H1 (cell line): Measurements from ENCODE around the gene PSPN. TPM values are rescaled to one million over a fixed set of nuclear protein-coding genes. Genes with fewer than 3 reads are reported as not detected.

ENCODE experiments used
- CTCF ChIA-PET: fragments of 300-600 bp; sonication (Branson Sonifier 250); formaldehyde crosslinking; loops from one replicate; lab custom pipeline; 2021; ENCODE audit not compliant: partially characterized antibody; lab: Charles Lee
- POLR2A ChIA-PET: fragments of 300-600 bp; sonication (Branson Sonifier 250); formaldehyde crosslinking; loops from one replicate; lab custom pipeline; 2021; ENCODE audit warnings: inconsistent platforms; ENCODE audit not compliant: partially characterized antibody; lab: Charles Lee
- DNase-seq, 2 experiments: peaks; one replicate each; pipeline versions ENCODE4 v3.0.0 to v3.0.0-alpha.2; 2010 to 2022; ENCODE audit warnings: low spot score in 2 of 2, low read depth in 1 of 2, mixed read lengths in 1 of 2
- FAIRE-seq: peaks from 2 replicates; lab custom pipeline; 2011; peaks lifted over from hg19 to GRCh38; lab: Jason Lieb, UNC
- H2AFZ ChIP-seq: 2 replicates; pipeline ENCODE4 v1.8.1; 2012; ENCODE audit warnings: low read length, inconsistent platforms
- H2AK5ac ChIP-seq: 2 replicates; pipeline ENCODE4 v1.6.1; 2013; ENCODE audit warnings: low read depth, low read length
- H2BK120ac ChIP-seq: replicated peaks from 2 replicates; pipeline ENCODE3; 2013; ENCODE audit warnings: low read depth, low read length, inconsistent platforms
- H2BK12ac ChIP-seq: 2 replicates; pipeline ENCODE4 v1.6.1; 2013; ENCODE audit warnings: low read depth, low read length
- H2BK15ac ChIP-seq: 2 replicates; pipeline ENCODE4 v1.6.1; 2013; ENCODE audit warnings: low read length
- H2BK20ac ChIP-seq: 2 replicates; pipeline ENCODE4 v1.6.1; 2013; ENCODE audit warnings: low read length
- H2BK5ac ChIP-seq: 2 replicates; pipeline ENCODE4 v1.6.1; 2013; ENCODE audit warnings: low read depth, low read length
- H3K14ac ChIP-seq: 2 replicates; pipeline ENCODE4 v1.6.1; 2013; ENCODE audit warnings: inconsistent platforms; ENCODE audit not compliant: insufficient read length
- H3K18ac ChIP-seq: 2 replicates; pipeline ENCODE4 v1.6.1; 2013; ENCODE audit warnings: low read length; ENCODE audit errors: extremely low read depth
- H3K23ac ChIP-seq: 2 replicates; pipeline ENCODE4 v1.6.1; 2013; ENCODE audit warnings: inconsistent platforms; ENCODE audit not compliant: insufficient read length
- H3K23me2 ChIP-seq: 2 replicates; pipeline ENCODE4 v1.6.1; 2013; ENCODE audit warnings: low read depth, low read length
- H3K27ac ChIP-seq: 2 replicates; pipeline ENCODE4 v1.6.1; 2011; ENCODE audit warnings: low read depth, low read length, inconsistent platforms
- H3K27me3 ChIP-seq, 4 experiments: replicated peaks in 1 of 4; 1 replicate in 1 of 4; 2 replicates in 3 of 4; pipeline versions ENCODE4 v1.6.1 to v1.8.1; 2011 to 2013; ENCODE audit warnings: low read length in 3 of 4, mild to moderate bottlenecking in 3 of 4, inconsistent platforms in 2 of 4, mixed read lengths in 2 of 4, moderate library complexity in 1 of 4; ENCODE audit not compliant: control insufficient read depth in 3 of 4, insufficient read depth in 3 of 4; ENCODE audit errors: extremely low read depth in 1 of 4
- H3K36me3 ChIP-seq, 4 experiments: 2 replicates each; pipeline versions ENCODE4 v1.6.1 to v1.8.1; 2011 to 2013; ENCODE audit warnings: mild to moderate bottlenecking in 4 of 4, low read length in 3 of 4, moderate library complexity in 2 of 4, control low read depth in 1 of 4, inconsistent platforms in 1 of 4; ENCODE audit not compliant: insufficient read depth in 4 of 4, control insufficient read depth in 2 of 4
- H3K4ac ChIP-seq: replicated peaks from 2 replicates; pipeline ENCODE3; 2013; ENCODE audit warnings: low read length, low read depth, mixed read lengths, inconsistent platforms; ENCODE audit not compliant: insufficient read length
- H3K4me1 ChIP-seq, 4 experiments: replicated peaks in 1 of 4; 1 replicate in 1 of 4; 2 replicates in 3 of 4; pipeline versions ENCODE4 v1.6.1 to v1.8.1; 2011 to 2013; ENCODE audit warnings: low read length in 3 of 4, inconsistent platforms in 2 of 4, mixed read lengths in 1 of 4; ENCODE audit not compliant: insufficient read depth in 4 of 4, control insufficient read depth in 3 of 4
- H3K4me2 ChIP-seq, 2 experiments: 2 replicates each; pipeline versions ENCODE4 v1.6.1 to v1.8.1; 2011 to 2013; ENCODE audit warnings: low read depth in 2 of 2, low read length in 2 of 2, control low read depth in 1 of 2, inconsistent platforms in 1 of 2, mild to moderate bottlenecking in 1 of 2; ENCODE audit not compliant: insufficient read depth in 1 of 2
- H3K4me3 ChIP-seq, 4 experiments: fragments of 200-600, 300-600 bp in 1 of 4; sonication (generic), shearing (Covaris generic), sonication (Bioruptor Twin) in 1 of 4; 2 replicates each; pipeline versions ENCODE4 v1.5.1 to v1.8.1; 2011 to 2016; ENCODE audit warnings: low read length in 4 of 4, low read depth in 3 of 4, control low read depth in 2 of 4, inconsistent platforms in 2 of 4, mild to moderate bottlenecking in 2 of 4, mixed read lengths in 1 of 4, moderate library complexity in 1 of 4; ENCODE audit not compliant: insufficient read depth in 2 of 4; ENCODE audit errors: extremely low read depth in 1 of 4
- H3K56ac ChIP-seq: replicated peaks from 2 replicates; pipeline ENCODE3; 2013; ENCODE audit warnings: low read depth, mild to moderate bottlenecking, mixed read lengths, low read length, inconsistent platforms; ENCODE audit not compliant: insufficient read length
- H3K79me1 ChIP-seq: 2 replicates; pipeline ENCODE4 v1.6.1; 2013; ENCODE audit warnings: low read depth, low read length, control low read depth
- H3K79me2 ChIP-seq, 2 experiments: 2 replicates each; pipeline versions ENCODE4 v1.6.1 to v1.8.1; 2012 to 2013; ENCODE audit warnings: low read length in 2 of 2, mild to moderate bottlenecking in 2 of 2, inconsistent platforms in 1 of 2; ENCODE audit not compliant: insufficient read depth in 2 of 2, control insufficient read depth in 1 of 2
- H3K9ac ChIP-seq, 4 experiments: replicated peaks in 1 of 4; 1 replicate in 1 of 4; 2 replicates in 3 of 4; pipeline versions ENCODE4 v1.6.1 to v1.8.1; 2011 to 2013; ENCODE audit warnings: low read depth in 3 of 4, low read length in 3 of 4, control low read depth in 2 of 4, mild to moderate bottlenecking in 2 of 4, moderate library complexity in 2 of 4, inconsistent platforms in 1 of 4; ENCODE audit errors: extremely low read depth in 1 of 4
- H3K9me3 ChIP-seq, 2 experiments: 2 replicates each; pipeline versions ENCODE4 v1.6.1 to v1.8.1; 2012 to 2013; ENCODE audit warnings: mild to moderate bottlenecking in 2 of 2, moderate library complexity in 2 of 2, control low read depth in 1 of 2, inconsistent platforms in 1 of 2, low read depth in 1 of 2, low read length in 1 of 2, mixed read lengths in 1 of 2; ENCODE audit not compliant: insufficient read depth in 2 of 2
- H4K20me1 ChIP-seq, 2 experiments: replicated peaks in 1 of 2; 2 replicates each; pipeline versions ENCODE3 to v1.8.1; 2011 to 2013; ENCODE audit warnings: inconsistent platforms in 2 of 2, low read length in 2 of 2, mild to moderate bottlenecking in 1 of 2; ENCODE audit not compliant: insufficient read depth in 2 of 2, control insufficient read depth in 1 of 2
- H4K5ac ChIP-seq: 2 replicates; pipeline ENCODE4 v1.6.1; 2013; ENCODE audit warnings: low read length, low read depth, mixed read lengths, inconsistent platforms; ENCODE audit not compliant: insufficient read length
- H4K8ac ChIP-seq: 2 replicates; pipeline ENCODE4 v1.8.0; 2013; ENCODE audit warnings: mild to moderate bottlenecking, moderate library complexity, low read length, inconsistent platforms; ENCODE audit not compliant: insufficient read depth; ENCODE audit errors: extremely low read depth
- H4K91ac ChIP-seq: replicated peaks from 2 replicates; pipeline ENCODE3; 2013; ENCODE audit warnings: low read length, mixed read lengths, inconsistent platforms; ENCODE audit not compliant: insufficient read length
- ASH2L ChIP-seq: fragments of 200-600, 300-600 bp; sonication (generic); IDR thresholded peaks from one replicate; pipeline ENCODE4 v1.7.1; 2017; ENCODE audit warnings: low read length
- BRCA1 ChIP-seq: IDR thresholded peaks from 2 replicates; pipeline ENCODE4 v1.6.1; 2012; ENCODE audit warnings: low read depth, low read length, improper control_type of control experiment
- CHD1 ChIP-seq: IDR thresholded peaks from 2 replicates; pipeline ENCODE4 v1.6.1; 2012; ENCODE audit warnings: low read depth, low read length, improper control_type of control experiment
- EGR1 ChIP-seq: IDR thresholded peaks from 2 replicates; pipeline ENCODE4 v1.6.1; 2011; ENCODE audit warnings: low read depth, low read length, borderline replicate concordance
- GTF2F1 ChIP-seq: IDR thresholded peaks from 2 replicates; pipeline ENCODE4 v1.6.1; 2012; ENCODE audit warnings: low read depth, low read length, improper control_type of control experiment, borderline replicate concordance
- KDM4A ChIP-seq: IDR thresholded peaks from one replicate; pipeline ENCODE4 v1.7.1; 2012; ENCODE audit warnings: low read depth, mild to moderate bottlenecking, moderate library complexity, low read length, inconsistent platforms; ENCODE audit not compliant: severe bottlenecking
- NANOG ChIP-seq: IDR thresholded peaks from 2 replicates; pipeline ENCODE4 v1.6.1; 2011; ENCODE audit warnings: low read length, low read depth, mild to moderate bottlenecking, inconsistent platforms; ENCODE audit not compliant: insufficient read depth, poor library complexity, severe bottlenecking
- POU5F1 ChIP-seq: IDR thresholded peaks from 2 replicates; pipeline ENCODE4 v1.6.1; 2011; ENCODE audit warnings: low read depth, mild to moderate bottlenecking, low read length, moderate library complexity
- SIN3A ChIP-seq, 2 experiments: IDR thresholded peaks in 1 of 2; conservative IDR thresholded peaks in 1 of 2; 2 replicates each; pipeline ENCODE4 v1.6.1; 2011 to 2012; ENCODE audit warnings: low read length in 2 of 2, improper control_type of control experiment in 1 of 2, low read depth in 1 of 2, mild to moderate bottlenecking in 1 of 2
- SRF ChIP-seq: IDR thresholded peaks from 2 replicates; pipeline ENCODE4 v1.6.1; 2011; ENCODE audit warnings: mild to moderate bottlenecking, low read depth, low read length, moderate library complexity
- TBP ChIP-seq: IDR thresholded peaks from 2 replicates; pipeline ENCODE4 v1.6.1; 2011; ENCODE audit warnings: low read depth, low read length, improper control_type of control experiment
- TEAD4 ChIP-seq: IDR thresholded peaks from 2 replicates; pipeline ENCODE4 v1.6.1; 2012; ENCODE audit warnings: low read depth, low read length, inconsistent platforms, mixed read lengths
- WGBS, 2 experiments: shearing (Covaris generic) in 1 of 2; methylation state at CpG; one replicate each; pipeline versions ENCODE4 v1.1.6 to v1.1.7; 2013 to 2015; ENCODE audit warnings: low lambda C conversion rate in 2 of 2, mixed read lengths in 2 of 2, inconsistent platforms in 1 of 2, low coverage in 1 of 2, missing lambda C conversion rate in 1 of 2; ENCODE audit not compliant: insufficient replicate concordance in 2 of 2, insufficient coverage in 1 of 2, insufficient read length in 1 of 2; ENCODE audit errors: extremely low coverage in 1 of 2, missing lambda C conversion rate in 1 of 2; 5-methylcytosine and 5-hydroxymethylcytosine counted together
- polyA plus RNA-seq, 7 experiments: library from polyadenylated mRNA; depleted of rRNA in 3 of 7; stranded (reverse) in 5 of 7; unstranded in 2 of 7; fragments of >200 nt in 5 of 7; fragments of 200-250 nt in 2 of 7; gene quantifications; 1 replicate in 5 of 7; 2 replicates in 1 of 7; 4 replicates in 1 of 7; pipeline versions ENCODE4 v1.2.1 to v1.2.3, GENCODE V29; 2011 to 2013; ENCODE audit warnings: missing spikeins in 2 of 7, mixed read lengths in 2 of 7
- total RNA-seq: library from RNA; stranded (reverse); fragmentation: NEBNext Ultra II Directional; extraction: Animal tissue kit (Norgen Biotek cat#: 25700); gene quantifications from 2 replicates; pipeline ENCODE4 v1.2.1, GENCODE V29; 2021
- TF ChIP-seq, protein P1 (sequence below): IDR thresholded peaks from 2 replicates; pipeline ENCODE4 v1.6.1; 2011; ENCODE audit warnings: low read depth, mild to moderate bottlenecking, low read length; ENCODE audit not compliant: insufficient read depth

PSPN gene
- total and polyA plus RNA-seq, 2 of the 8 experiments (the other 6 are each of a cell fraction or from before 2014, with no cell fraction given) = 1.0 to 2.1 TPM

DNA sequence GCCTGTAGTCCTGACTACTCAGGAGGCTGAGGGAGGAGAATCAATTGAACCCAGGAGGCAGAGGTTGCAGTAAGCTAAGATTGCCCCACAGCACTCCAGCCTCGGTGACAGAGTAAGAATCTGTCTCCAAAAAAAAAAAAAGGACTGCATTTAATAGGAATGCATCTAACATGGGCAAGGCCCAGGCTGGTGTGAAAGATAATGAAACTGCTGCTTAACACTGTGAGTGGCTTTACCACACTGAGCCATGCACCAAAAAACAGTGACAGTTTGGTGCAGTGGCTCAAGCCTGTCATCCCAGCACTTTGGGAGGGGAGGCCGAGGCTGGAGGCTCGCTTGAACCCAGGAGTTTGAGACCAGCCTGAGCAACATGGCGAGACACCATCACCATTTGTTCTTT is 8.6 kb upstream of the PSPN start:
- Histone ChIP-seq H3K27me3 (no peaks in the 10 kb centered on the region), H2AK5ac (no peak overlapping the region), H2AFZ (no peak overlapping the region), H3K9ac (no peak overlapping the region), H3K36me3 (peaks cover 33 to 76% (median 56%) of the 10 kb centered on the region in 4 experiments), H3K23ac (no peak overlapping the region), H2BK5ac (no peak overlapping the region), H2BK120ac (no peak overlapping the region), H3K4me2 (no peak overlapping the region), H3K14ac (no peak overlapping the region), H3K9me3 (peaks cover 5 to 11% of the 10 kb centered on the region in 2 experiments; a peak in 2 of 4 replicates), H2BK12ac (no peak overlapping the region), H4K91ac (no peak overlapping the region), H4K5ac (no peak overlapping the region), H3K56ac (no peak overlapping the region), H3K79me1 (no peaks in the 10 kb centered on the region), H4K8ac (no peak overlapping the region), H3K23me2 (no peaks in the 10 kb centered on the region), H3K79me2 (no peaks in the 10 kb centered on the region; a peak in 1 of 4 replicates), H3K18ac (no peak overlapping the region), H2BK20ac (no peak overlapping the region), H3K4me3 (no peak overlapping the region), H3K27ac (no peak overlapping the region), H2BK15ac (no peak overlapping the region), H3K4me1 (no peaks in the 10 kb centered on the region), H3K4ac (no peak overlapping the region), H4K20me1 (peaks cover 2 to 11% of the 10 kb centered on the region in 2 experiments)
- FAIRE-seq (no peak), DNase-seq (no peak)
- ChIA-PET POLR2A (interaction anchor here (0.9 kb wide), 1 partner anchor 24 kb away, joined by 3 read pairs; no protein-coding TSS in a partner anchor), CTCF (interaction anchor here (0.6 kb wide), 1 partner anchor 94 kb away, joined by 4 read pairs; no protein-coding TSS in a partner anchor)
- TF ChIP-seq SIN3A (conservative IDR thresholded peaks at IDR 0.05 in 1 of 2, IDR thresholded peaks at IDR 0.05 in 1 of 2; ENCODE audit: low read depth in 1 of 2, low read length in 2 of 2) (no peak), TEAD4 (no peak), CHD1 (no peak), KDM4A (no peak), NANOG (no peak), SRF (no peak), GTF2F1 (no peak), EGR1 (no peak), POU5F1 (no peak), BRCA1 (no peak), ASH2L (no peak), TBP (no peak)
- TF ChIP-seq, protein P1, sequence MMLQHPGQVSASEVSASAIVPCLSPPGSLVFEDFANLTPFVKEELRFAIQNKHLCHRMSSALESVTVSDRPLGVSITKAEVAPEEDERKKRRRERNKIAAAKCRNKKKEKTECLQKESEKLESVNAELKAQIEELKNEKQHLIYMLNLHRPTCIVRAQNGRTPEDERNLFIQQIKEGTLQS = no peak
- WGBS, 2 experiments = 84% methylated on average over 4 of the region's 4 CpGs; no CpG with 5 or more reads in 1 of the 2 experiments
